Medulla oblongata (tissue), 1 donor: ENCODE measurements around the gene DPEP2.
"Not testable (repeated sequence)": the region's sequence is repeated elsewhere in the genome, so short reads cannot be mapped to it uniquely, and the experiment has no call there.

ENCODE experiments used
- DNase-seq: peaks from one replicate; pipeline ENCODE4 v3.0.0-alpha.2; 2015; ENCODE audit errors: extremely low spot score

The DPEP2 gene

GRCh38 chr16:68005211-68005610 lies 5.9 kb upstream of the DPEP2 start:
- DNase-seq: no peak

- no peak for DNase-seq
Measured at GRCh38 chr16:68003031-68003430, 3.7 kb upstream of the DPEP2 start.

- no peak for DNase-seq
Measured at GRCh38 chr16:68000450-68000849, 1.2 kb upstream of the DPEP2 start.

- DNase-seq: no peak
Measured at GRCh38 chr16:67999985-68000384, 701 bp upstream of the DPEP2 start.

- not testable (repeated sequence) for DNase-seq
Measured at GRCh38 chr16:67998231-67998778, 979 bp downstream of the DPEP2 start.

GRCh38 chr16:67996666-67997065 lies 2.6 kb downstream of the DPEP2 start:
- no peak for DNase-seq

- no peak for DNase-seq
Measured at GRCh38 chr16:67995423-67995822, 3.9 kb downstream of the DPEP2 start.

GRCh38 chr16:67994040-67994408 lies 5.3 kb downstream of the DPEP2 start:
- DNase-seq: not testable (repeated sequence)

- DNase-seq: peak; percentile 69
Measured at GRCh38 chr16:67993207-67994039, 5.9 kb downstream of the DPEP2 start.

GRCh38 chr16:67992661-67993206 lies 6.5 kb downstream of the DPEP2 start:
- no peak for DNase-seq

- DNase-seq: no peak
Measured at GRCh38 chr16:67990018-67990386, 9.3 kb downstream of the DPEP2 start.

GRCh38 chr16:67989322-67990017 lies 9.8 kb downstream of the DPEP2 start:
- peak; percentile 32 for DNase-seq

- DNase-seq: no peak
Measured at GRCh38 chr16:67988675-67989074, 10.6 kb downstream of the DPEP2 start.

- peak; percentile 69 for DNase-seq
Measured at GRCh38 chr16:67987460-67988160, 11.7 kb downstream of the DPEP2 start.

GRCh38 chr16:67986949-67987348 lies 12.3 kb downstream of the DPEP2 start:
- no peak for DNase-seq

GRCh38 chr16:67982011-67982696 lies 17.1 kb downstream of the DPEP2 start:
- no peak for DNase-seq

- DNase-seq: no peak
Measured at GRCh38 chr16:67979955-67980678, 19.2 kb downstream of the DPEP2 start, which contains the start of gene DPEP3. TSS of gene DPEP3 (minus strand) at chr16:67980499. CDS start at chr16:67980380, 119 bp downstream.

- DNase-seq: no peak
Measured at GRCh38 chr16:67977469-67978227, 21.6 kb downstream of the DPEP2 start.

GRCh38 chr16:67977005-67977404 lies 22.3 kb downstream of the DPEP2 start:
- DNase-seq: no peak

GRCh38 chr16:67976205-67976604 lies 23.1 kb downstream of the DPEP2 start:
- DNase-seq: no peak
